ENCODE results near the gene KLHL8. TPM values are rescaled to one million over a fixed set of nuclear protein-coding genes. Genes with fewer than 3 reads are reported as not detected.

KLHL8 gene
- total RNA-seq (10 to 100 TPM; 10.3 to 10.4 TPM), polyA plus RNA-seq (ENCODE audit: insufficient read depth, low read depth, low replicate concordance) (9.5 TPM)
- long read RNA-seq, donor 1, full-length matches to known transcripts: 2 of 2 reads
- long read RNA-seq, donor 1, partial matches to known transcripts: 0 of 2 reads
- long read RNA-seq, donor 1, other reads (novel, unspliced or antisense): 0 of 2 reads
- long read RNA-seq, donor 2: 0 reads

DNA sequence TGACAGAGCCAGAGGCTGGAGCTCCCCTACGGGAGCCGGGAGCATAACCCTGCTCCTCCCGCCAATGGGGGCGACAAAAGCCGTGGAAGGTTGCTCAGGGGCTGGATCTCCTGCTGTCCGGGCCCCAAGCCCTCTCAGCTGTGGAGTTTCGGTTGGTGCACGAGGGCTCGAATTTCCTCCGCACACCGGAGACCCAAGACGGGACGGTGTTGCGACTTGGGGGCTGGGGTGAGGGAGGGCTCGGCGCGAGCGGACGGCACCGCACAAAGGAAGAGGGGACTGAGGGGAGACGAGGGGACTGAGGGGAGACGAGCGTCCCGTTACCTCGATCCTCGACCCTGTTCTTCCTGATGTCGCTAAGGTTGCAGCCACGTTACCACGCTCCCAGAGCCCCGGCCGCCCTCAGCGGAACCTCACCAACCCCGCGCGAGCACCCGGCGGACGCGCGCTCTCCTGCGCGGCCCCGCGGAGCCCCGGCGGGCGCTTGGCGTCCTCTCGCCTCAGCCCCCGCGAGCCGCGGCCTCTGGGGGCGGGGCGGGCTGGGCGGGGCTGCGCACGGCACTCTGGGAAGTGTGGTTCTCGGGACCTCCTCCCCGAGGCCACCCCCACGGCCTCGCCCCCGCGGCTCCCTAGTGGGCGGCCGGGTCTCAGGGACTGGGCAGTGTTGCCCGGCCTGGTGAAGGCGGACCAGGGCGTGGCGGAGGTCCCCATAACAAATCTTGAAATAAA is at the start of gene KLHL8:
Gene KLHL8 (minus strand): TSS at position 525 of the 729 bp plus-strand sequence. CDS start 25,079 bp downstream, outside the sequence.
- TF ChIP-seq, protein P1, sequence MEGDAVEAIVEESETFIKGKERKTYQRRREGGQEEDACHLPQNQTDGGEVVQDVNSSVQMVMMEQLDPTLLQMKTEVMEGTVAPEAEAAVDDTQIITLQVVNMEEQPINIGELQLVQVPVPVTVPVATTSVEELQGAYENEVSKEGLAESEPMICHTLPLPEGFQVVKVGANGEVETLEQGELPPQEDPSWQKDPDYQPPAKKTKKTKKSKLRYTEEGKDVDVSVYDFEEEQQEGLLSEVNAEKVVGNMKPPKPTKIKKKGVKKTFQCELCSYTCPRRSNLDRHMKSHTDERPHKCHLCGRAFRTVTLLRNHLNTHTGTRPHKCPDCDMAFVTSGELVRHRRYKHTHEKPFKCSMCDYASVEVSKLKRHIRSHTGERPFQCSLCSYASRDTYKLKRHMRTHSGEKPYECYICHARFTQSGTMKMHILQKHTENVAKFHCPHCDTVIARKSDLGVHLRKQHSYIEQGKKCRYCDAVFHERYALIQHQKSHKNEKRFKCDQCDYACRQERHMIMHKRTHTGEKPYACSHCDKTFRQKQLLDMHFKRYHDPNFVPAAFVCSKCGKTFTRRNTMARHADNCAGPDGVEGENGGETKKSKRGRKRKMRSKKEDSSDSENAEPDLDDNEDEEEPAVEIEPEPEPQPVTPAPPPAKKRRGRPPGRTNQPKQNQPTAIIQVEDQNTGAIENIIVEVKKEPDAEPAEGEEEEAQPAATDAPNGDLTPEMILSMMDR (IDR thresholded peaks at IDR 0.05): peak in 1 of 3 experiments; percentile 5
- TF ChIP-seq POLR2A (IDR thresholded peaks at IDR 0.05): no peak
- intact Hi-C loops (cut with DNase I; ENCODE audit: low total_unique reads): no loop called here
- 0% methylated on average over 14 to 67 of the region's 70 CpGs for WGBS, 2 donors
- Histone ChIP-seq H3K4me1 (peaks cover 6% of the 10 kb centered on the region), H3K9me3 (no peaks in the 10 kb centered on the region), H3K27me3 (no peaks in the 10 kb centered on the region), H3K27ac (peak within 1 kb of the TSS; percentile 89 to 90), H3K4me3 (peak within 1 kb of the TSS; percentile 83 to 98), H3K36me3 (ENCODE audit: low read depth, missing control alignments) (no peaks in the 10 kb centered on the region)
- DNase-seq: peak; percentile 88

DNA sequence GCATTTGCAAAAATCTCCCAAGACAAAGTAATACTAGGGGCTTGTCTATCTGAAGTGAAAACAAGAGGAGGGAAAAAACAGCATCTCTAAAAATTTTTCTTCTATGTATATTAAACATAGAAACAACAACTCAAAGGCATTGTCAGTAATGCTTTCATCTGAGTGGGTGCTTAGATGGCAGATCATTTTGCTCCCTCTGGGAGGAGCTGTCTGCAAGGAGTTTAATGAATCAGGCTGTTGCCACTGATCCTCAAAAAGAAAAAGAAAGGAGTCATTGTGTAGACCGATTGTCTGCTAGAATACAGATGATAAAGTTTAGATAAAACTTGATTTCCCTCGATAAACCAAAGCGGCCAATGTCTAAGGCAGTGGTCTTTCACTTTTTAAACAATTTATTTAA is 49.7 kb upstream of the KLHL8 start:
- Histone ChIP-seq H3K27ac (no peak overlapping the region), H3K36me3 (ENCODE audit: low read depth, missing control alignments) (no peaks in the 10 kb centered on the region), H3K4me1 (no peaks in the 10 kb centered on the region), H3K27me3 (no peaks in the 10 kb centered on the region), H3K4me3 (no peak overlapping the region), H3K9me3 (no peaks in the 10 kb centered on the region)
- 50 to 64% methylated on average over 3 of the region's 3 CpGs for WGBS, 2 donors
- TF ChIP-seq POLR2A (IDR thresholded peaks at IDR 0.05): no peak
- TF ChIP-seq, protein P1 (IDR thresholded peaks at IDR 0.05): peak in 2 of 3 experiments; percentile 17 to 19
- DNase-seq: peak; percentile 25
- intact Hi-C loops (cut with DNase I; ENCODE audit: low total_unique reads): no loop called here

DNA sequence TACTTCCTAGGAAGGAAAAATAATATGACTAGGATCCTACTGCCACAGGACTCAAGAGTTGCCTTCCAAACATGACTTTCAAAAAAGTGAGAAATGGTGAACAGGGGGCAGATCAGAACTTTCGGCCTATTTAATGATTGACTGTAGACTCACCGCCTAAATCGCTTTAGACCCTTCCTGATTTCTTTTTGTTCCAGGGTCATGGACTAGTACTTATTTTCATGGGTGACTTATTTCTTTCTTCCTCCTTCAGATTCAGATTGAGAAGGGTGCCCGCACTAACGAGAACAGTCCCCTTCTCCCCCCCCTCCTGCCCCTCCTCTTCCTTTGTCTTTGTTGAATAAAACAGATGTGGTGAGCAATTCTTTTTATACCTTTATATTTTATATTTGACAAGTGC is 48.0 kb upstream of the KLHL8 start:
- H3K27ac ChIP-seq: no peak overlapping the region
- 95 to 97% methylated on average over 5 of the region's 5 CpGs for WGBS, 2 donors
- intact Hi-C loops (cut with DNase I; ENCODE audit: low total_unique reads): no loop called here
- no peak for DNase-seq
- no peak overlapping the region for H3K4me3 ChIP-seq
- no peaks in the 10 kb centered on the region for H3K36me3 ChIP-seq (ENCODE audit: low read depth, missing control alignments)
- H3K4me1 ChIP-seq: no peaks in the 10 kb centered on the region
- H3K27me3 ChIP-seq: no peaks in the 10 kb centered on the region
- no peaks in the 10 kb centered on the region for H3K9me3 ChIP-seq
- TF ChIP-seq, protein P1 (IDR thresholded peaks at IDR 0.05): no peak

DNA sequence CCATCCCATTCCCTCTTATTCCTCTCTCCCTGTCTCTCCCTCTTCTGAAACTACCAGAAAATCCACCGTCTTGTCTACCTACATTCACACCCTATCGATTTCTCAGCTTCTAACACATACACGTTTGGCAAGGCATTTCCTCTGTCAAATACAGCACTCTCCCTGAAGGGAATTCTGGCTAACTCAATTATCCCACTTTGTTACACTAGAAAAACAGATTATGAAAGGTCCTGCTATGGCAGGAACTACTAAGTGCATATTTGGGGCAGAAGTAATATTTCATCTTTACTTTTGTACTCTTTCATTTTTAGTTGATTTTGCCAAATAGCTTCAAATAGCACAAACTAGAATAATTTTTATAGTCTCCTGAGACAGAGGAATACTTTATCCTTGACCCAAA is 46.6 kb upstream of the KLHL8 start:
- H3K27me3 ChIP-seq: no peaks in the 10 kb centered on the region
- no peaks in the 10 kb centered on the region for H3K36me3 ChIP-seq (ENCODE audit: low read depth, missing control alignments)
- WGBS, 2 donors: 66 to 67% methylated on average over 3 of the region's 3 CpGs
- no peaks in the 10 kb centered on the region for H3K9me3 ChIP-seq
- TF ChIP-seq POLR2A (IDR thresholded peaks at IDR 0.05): no peak
- TF ChIP-seq, protein P1 (IDR thresholded peaks at IDR 0.05): no peak
- intact Hi-C loops (cut with DNase I; ENCODE audit: low total_unique reads): no loop called here
- H3K27ac ChIP-seq: no peak overlapping the region
- H3K4me3 ChIP-seq: no peak overlapping the region
- no peaks in the 10 kb centered on the region for H3K4me1 ChIP-seq
- DNase-seq: no peak
